Keratinocyte (primary cell): Measurements from ENCODE around the gene ABO.
"Not testable (repeated sequence)": the region's sequence is repeated elsewhere in the genome, so short reads cannot be mapped to it uniquely, and the experiment has no call there.

Experiments used
- CTCF ChIP-seq, 3 experiments: IDR thresholded peaks in 1 of 3; conservative IDR thresholded peaks in 1 of 3; optimal IDR thresholded peaks in 1 of 3; 2 replicates in 2 of 3; 3 replicates in 1 of 3; pipeline versions ENCODE3 to v1.5.1; 2011; ENCODE audit warnings: low read length in 3 of 3, mild to moderate bottlenecking in 3 of 3, moderate library complexity in 2 of 3, control low read depth in 1 of 3, inconsistent platforms in 1 of 3; ENCODE audit not compliant: insufficient read depth in 2 of 3; ENCODE audit errors: extremely low read depth in 1 of 3
- EZH2 ChIP-seq: IDR thresholded peaks from one replicate; pipeline ENCODE4 v1.6.1; 2012; ENCODE audit warnings: inconsistent platforms, mild to moderate bottlenecking, low read length, moderate library complexity

- not testable (repeated sequence) for TF ChIP-seq CTCF (optimal IDR thresholded peaks at IDR 0.05 in 1 of 3, IDR thresholded peaks at IDR 0.05 in 1 of 3, conservative IDR thresholded peaks at IDR 0.05 in 1 of 3; ENCODE audit: extremely low read depth in 1 of 3, insufficient read depth in 2 of 3, low read length in 3 of 3); EZH2
Observed at GRCh38 chr9:133218049-133218975, 56.7 kb downstream of the ABO start.
